ENCODE data around the gene ADIG.

The ADIG gene

GRCh38 chr20:38630727-38631126, 49.7 kb downstream of the ADIG start:
- DNase-seq (ENCODE audit: low read depth in 2 of 2) = no peak

- no peak for DNase-seq (ENCODE audit: low read depth in 2 of 2)
Measured at GRCh38 chr20:38631155-38632022, 50.4 kb downstream of the ADIG start.

- peak in 1 of 2 donors; percentile 15 for DNase-seq (ENCODE audit: low read depth in 2 of 2)
Measured at GRCh38 chr20:38633577-38634093, 52.6 kb downstream of the ADIG start.

- no peak for DNase-seq (ENCODE audit: low read depth in 2 of 2)
Measured at GRCh38 chr20:38635721-38636288, 54.8 kb downstream of the ADIG start.
